Measurements from ENCODE around the gene ACP2.
"Not testable (repeated sequence)": the region's sequence is repeated elsewhere in the genome, so short reads cannot be mapped to it uniquely, and the experiment has no call there.

The ACP2 gene

GRCh38 chr11:47207459-47207858, 41.2 kb downstream of the ACP2 start:
- no peaks in the 10 kb centered on the region for H3K79me2 ChIP-seq (ENCODE audit: insufficient read depth, low read length)
- H3K4me2 ChIP-seq (ENCODE audit: low read depth, low read length, poor library complexity, severe bottlenecking), result no peak overlapping the region
- no peaks in the 10 kb centered on the region for H3K9me3 ChIP-seq (ENCODE audit: insufficient read depth, low read depth, low read length)
- TF ChIP-seq CTCF (conservative IDR thresholded peaks at IDR 0.05; ENCODE audit: low read length) (no peak), EZH2phosphoT487 (IDR thresholded peaks at IDR 0.05; ENCODE audit: borderline replicate concordance) (no peak)
- no peaks in the 10 kb centered on the region for H4K20me1 ChIP-seq (ENCODE audit: insufficient read depth, low read length, poor library complexity, severe bottlenecking)
- no peaks in the 10 kb centered on the region for H3K27me3 ChIP-seq (ENCODE audit: insufficient read depth, low read length, poor library complexity, severe bottlenecking)
- no peak overlapping the region for H3K4me3 ChIP-seq (ENCODE audit: low read length, poor library complexity, severe bottlenecking)
- H2AFZ ChIP-seq (ENCODE audit: low read length), result no peak overlapping the region
- no peak overlapping the region for H3K9ac ChIP-seq (ENCODE audit: low read depth, low read length, poor library complexity, severe bottlenecking)
- no peaks in the 10 kb centered on the region for H3K4me1 ChIP-seq (ENCODE audit: insufficient read depth, low read length, poor library complexity, severe bottlenecking)
- no peaks in the 10 kb centered on the region for H3K9me2 ChIP-seq (replicated peaks; ENCODE audit: low read depth, low read length)
- no peaks in the 10 kb centered on the region for H3K36me3 ChIP-seq (ENCODE audit: insufficient read depth, low read length)
- no peaks in the 10 kb centered on the region for H3F3A ChIP-seq (ENCODE audit: low read depth)

- H3K4me1 ChIP-seq (ENCODE audit: insufficient read depth, low read length, poor library complexity, severe bottlenecking), result not testable (repeated sequence)
Observed at GRCh38 chr11:47206577-47206976, 42.0 kb downstream of the ACP2 start.

GRCh38 chr11:47204637-47204989, 44.0 kb downstream of the ACP2 start:
- H3K79me2 ChIP-seq (ENCODE audit: insufficient read depth, low read length), result no peaks in the 10 kb centered on the region
- no peaks in the 10 kb centered on the region for H3K9me3 ChIP-seq (ENCODE audit: insufficient read depth, low read depth, low read length)
- H3K9me2 ChIP-seq (replicated peaks; ENCODE audit: low read depth, low read length), result no peaks in the 10 kb centered on the region
- TF ChIP-seq CTCF (conservative IDR thresholded peaks at IDR 0.05; ENCODE audit: low read length) (no peak), EZH2phosphoT487 (IDR thresholded peaks at IDR 0.05; ENCODE audit: borderline replicate concordance) (no peak)
- H3K36me3 ChIP-seq (ENCODE audit: insufficient read depth, low read length), result no peaks in the 10 kb centered on the region
- H3K4me1 ChIP-seq (ENCODE audit: insufficient read depth, low read length, poor library complexity, severe bottlenecking), result no peaks in the 10 kb centered on the region
- no peak overlapping the region for H3K4me2 ChIP-seq (ENCODE audit: low read depth, low read length, poor library complexity, severe bottlenecking)
- no peak overlapping the region for H3K4me3 ChIP-seq (ENCODE audit: low read length, poor library complexity, severe bottlenecking)
- no peaks in the 10 kb centered on the region for H3K27me3 ChIP-seq (ENCODE audit: insufficient read depth, low read length, poor library complexity, severe bottlenecking)
- no peaks in the 10 kb centered on the region for H4K20me1 ChIP-seq (ENCODE audit: insufficient read depth, low read length, poor library complexity, severe bottlenecking)
- no peaks in the 10 kb centered on the region for H3F3A ChIP-seq (ENCODE audit: low read depth)
- H2AFZ ChIP-seq (ENCODE audit: low read length), result no peak overlapping the region
- H3K9ac ChIP-seq (ENCODE audit: low read depth, low read length, poor library complexity, severe bottlenecking), result no peak overlapping the region

More at GRCh38 chr11:47206577-47206976, 42.0 kb downstream of the ACP2 start:
- not testable (repeated sequence) for H4K20me1 ChIP-seq (ENCODE audit: insufficient read depth, low read length, poor library complexity, severe bottlenecking); H3F3A ChIP-seq (ENCODE audit: low read depth); H3K4me2 ChIP-seq (ENCODE audit: low read depth, low read length, poor library complexity, severe bottlenecking); H3K9me2 ChIP-seq (replicated peaks; ENCODE audit: low read depth, low read length); H3K9ac ChIP-seq (ENCODE audit: low read depth, low read length, poor library complexity, severe bottlenecking); H2AFZ ChIP-seq (ENCODE audit: low read length); H3K4me3 ChIP-seq (ENCODE audit: low read length, poor library complexity, severe bottlenecking); H3K36me3 ChIP-seq (ENCODE audit: insufficient read depth, low read length); H3K79me2 ChIP-seq (ENCODE audit: insufficient read depth, low read length); H3K27me3 ChIP-seq (ENCODE audit: insufficient read depth, low read length, poor library complexity, severe bottlenecking); H3K9me3 ChIP-seq (ENCODE audit: insufficient read depth, low read depth, low read length)

GRCh38 chr11:47202576-47202975, 46.0 kb downstream of the ACP2 start:
- Histone ChIP-seq H3K4me1 (ENCODE audit: insufficient read depth, low read length, poor library complexity, severe bottlenecking) (no peaks in the 10 kb centered on the region), H3F3A (ENCODE audit: low read depth) (no peaks in the 10 kb centered on the region), H3K4me2 (ENCODE audit: low read depth, low read length, poor library complexity, severe bottlenecking) (no peak overlapping the region), H3K27me3 (ENCODE audit: insufficient read depth, low read length, poor library complexity, severe bottlenecking) (no peaks in the 10 kb centered on the region), H3K9me3 (ENCODE audit: insufficient read depth, low read depth, low read length) (no peaks in the 10 kb centered on the region), H3K9ac (ENCODE audit: low read depth, low read length, poor library complexity, severe bottlenecking) (no peak overlapping the region), H3K79me2 (ENCODE audit: insufficient read depth, low read length) (no peaks in the 10 kb centered on the region), H3K9me2 (replicated peaks; ENCODE audit: low read depth, low read length) (no peaks in the 10 kb centered on the region), H3K4me3 (ENCODE audit: low read length, poor library complexity, severe bottlenecking) (no peak overlapping the region), H2AFZ (ENCODE audit: low read length) (no peak overlapping the region), H3K36me3 (ENCODE audit: insufficient read depth, low read length) (no peaks in the 10 kb centered on the region), H4K20me1 (ENCODE audit: insufficient read depth, low read length, poor library complexity, severe bottlenecking) (no peaks in the 10 kb centered on the region)
- no peak for TF ChIP-seq EZH2phosphoT487 (IDR thresholded peaks at IDR 0.05; ENCODE audit: borderline replicate concordance)
- TF ChIP-seq CTCF (conservative IDR thresholded peaks at IDR 0.05; ENCODE audit: low read length), result no peak

All from Loucy (cell line).